Measurements from ENCODE around the gene IGF2BP2. TPM values are rescaled to one million over a fixed set of nuclear protein-coding genes. Genes with fewer than 3 reads are reported as not detected.

IGF2BP2 gene
- total and polyA plus RNA-seq, 2 donors from 2014 or later: 7.7 to 26.9 TPM

DNA sequence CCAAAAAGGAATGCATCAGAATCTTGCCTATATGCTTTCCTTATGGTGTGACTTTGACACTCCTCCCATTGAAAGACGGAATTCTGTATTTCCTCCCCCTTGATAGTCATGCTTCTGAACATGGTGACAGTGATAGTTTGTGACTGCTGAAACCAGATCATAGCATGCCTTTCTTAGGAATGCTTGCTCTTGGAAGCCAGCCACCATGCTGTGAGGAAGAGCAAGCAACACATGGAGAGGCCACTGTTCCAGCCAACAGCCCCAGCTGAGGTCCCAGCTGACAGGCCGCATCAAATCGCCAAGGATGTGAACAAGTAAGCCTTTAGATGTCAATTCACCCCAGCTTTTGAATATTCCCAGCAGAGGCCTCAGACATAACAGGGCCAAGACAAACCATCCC lies 100.1 kb downstream of the IGF2BP2 start:
- Histone ChIP-seq H3K27me3 (ENCODE audit: control insufficient read depth, insufficient read depth, low read length) (no peaks in the 10 kb centered on the region), H3K9ac (ENCODE audit: low read length in 3 of 3) (no peak overlapping the region), H3K4me3 (ENCODE audit: low read length in 3 of 3) (no peak overlapping the region), H3K36me3 (ENCODE audit: control insufficient read depth in 2 of 3, insufficient read depth in 3 of 3, low read length in 3 of 3) (no peaks in the 10 kb centered on the region), H3K9me3 (ENCODE audit: control insufficient read depth in 2 of 3, insufficient read depth in 1 of 3, low read length in 3 of 3) (peaks cover 0 to 3% (median 0%) of the 10 kb centered on the region in 3 donors), H3K4me1 (ENCODE audit: control insufficient read depth in 2 of 3, insufficient read depth in 2 of 3, low read depth in 1 of 3, low read length in 3 of 3) (no peaks in the 10 kb centered on the region), H3K27ac (ENCODE audit: low read depth in 2 of 2, low read length in 2 of 2) (no peak overlapping the region)
- TF ChIP-seq, protein P1, sequence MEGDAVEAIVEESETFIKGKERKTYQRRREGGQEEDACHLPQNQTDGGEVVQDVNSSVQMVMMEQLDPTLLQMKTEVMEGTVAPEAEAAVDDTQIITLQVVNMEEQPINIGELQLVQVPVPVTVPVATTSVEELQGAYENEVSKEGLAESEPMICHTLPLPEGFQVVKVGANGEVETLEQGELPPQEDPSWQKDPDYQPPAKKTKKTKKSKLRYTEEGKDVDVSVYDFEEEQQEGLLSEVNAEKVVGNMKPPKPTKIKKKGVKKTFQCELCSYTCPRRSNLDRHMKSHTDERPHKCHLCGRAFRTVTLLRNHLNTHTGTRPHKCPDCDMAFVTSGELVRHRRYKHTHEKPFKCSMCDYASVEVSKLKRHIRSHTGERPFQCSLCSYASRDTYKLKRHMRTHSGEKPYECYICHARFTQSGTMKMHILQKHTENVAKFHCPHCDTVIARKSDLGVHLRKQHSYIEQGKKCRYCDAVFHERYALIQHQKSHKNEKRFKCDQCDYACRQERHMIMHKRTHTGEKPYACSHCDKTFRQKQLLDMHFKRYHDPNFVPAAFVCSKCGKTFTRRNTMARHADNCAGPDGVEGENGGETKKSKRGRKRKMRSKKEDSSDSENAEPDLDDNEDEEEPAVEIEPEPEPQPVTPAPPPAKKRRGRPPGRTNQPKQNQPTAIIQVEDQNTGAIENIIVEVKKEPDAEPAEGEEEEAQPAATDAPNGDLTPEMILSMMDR (IDR thresholded peaks at IDR 0.05; ENCODE audit: borderline replicate concordance, extremely low read depth, insufficient read depth): no peak
- no peak for FAIRE-seq
- intact Hi-C loops (cut with DNase I): no loop called here
- no peak for DNase-seq

DNA sequence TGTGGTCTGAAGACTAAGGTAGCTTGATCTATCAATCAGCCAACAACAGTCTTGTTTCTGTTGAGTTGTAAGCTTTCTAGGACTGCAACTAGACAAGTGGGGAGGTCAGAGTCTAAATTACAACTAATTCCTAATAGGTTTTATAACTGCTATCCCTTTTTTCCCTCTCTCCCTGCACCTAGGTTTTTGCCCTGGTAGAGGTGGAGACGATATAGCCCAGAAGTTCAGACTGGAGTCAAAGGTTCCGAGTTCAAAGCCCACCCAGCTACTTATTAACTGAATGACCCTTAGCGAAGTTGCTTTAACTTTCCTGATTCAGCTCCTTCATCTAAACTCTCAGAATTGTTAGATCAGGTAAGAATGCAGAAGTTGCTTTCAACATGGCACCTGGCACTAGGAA lies 100.6 kb downstream of the IGF2BP2 start:
- intact Hi-C loops (cut with DNase I): no loop called here
- Histone ChIP-seq H3K27me3 (ENCODE audit: control insufficient read depth, insufficient read depth, low read length) (no peaks in the 10 kb centered on the region), H3K9me3 (ENCODE audit: control insufficient read depth in 2 of 3, insufficient read depth in 1 of 3, low read length in 3 of 3) (peaks cover 0 to 3% (median 0%) of the 10 kb centered on the region in 3 donors), H3K36me3 (ENCODE audit: control insufficient read depth in 2 of 3, insufficient read depth in 3 of 3, low read length in 3 of 3) (no peaks in the 10 kb centered on the region), H3K4me3 (ENCODE audit: low read length in 3 of 3) (no peak overlapping the region), H3K27ac (ENCODE audit: low read depth in 2 of 2, low read length in 2 of 2) (peak overlapping the region in 1 of 2 donors; percentile 48), H3K4me1 (ENCODE audit: control insufficient read depth in 2 of 3, insufficient read depth in 2 of 3, low read depth in 1 of 3, low read length in 3 of 3) (no peaks in the 10 kb centered on the region), H3K9ac (ENCODE audit: low read length in 3 of 3) (no peak overlapping the region)
- DNase-seq (no peak), FAIRE-seq (no peak)
- TF ChIP-seq, protein P1 (IDR thresholded peaks at IDR 0.05; ENCODE audit: borderline replicate concordance, extremely low read depth, insufficient read depth): no peak

DNA sequence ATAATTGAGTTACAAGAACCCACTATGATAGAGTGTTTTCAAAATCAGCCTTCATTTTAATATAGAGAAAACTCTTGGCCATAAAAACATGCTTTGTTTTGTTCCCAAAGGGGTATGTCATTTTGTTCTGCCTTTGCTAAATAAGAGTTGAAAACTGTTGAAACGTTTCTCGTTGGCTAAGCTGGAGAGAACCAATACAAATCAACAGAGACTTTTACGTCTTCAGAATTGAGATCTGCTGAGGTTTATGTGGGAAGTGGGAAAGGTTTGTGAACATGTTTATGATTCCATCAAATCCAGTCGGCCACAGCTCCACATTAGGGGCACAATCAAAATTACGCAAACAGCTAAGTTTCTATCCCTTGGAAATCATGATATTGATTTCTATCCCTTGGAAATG lies 102.0 kb downstream of the IGF2BP2 start:
- intact Hi-C loops (cut with DNase I): no loop called here
- DNase-seq (no peak), FAIRE-seq (no peak)
- Histone ChIP-seq H3K9me3 (ENCODE audit: control insufficient read depth in 2 of 3, insufficient read depth in 1 of 3, low read length in 3 of 3) (peaks cover 0 to 3% (median 0%) of the 10 kb centered on the region in 3 donors), H3K27ac (ENCODE audit: low read depth in 2 of 2, low read length in 2 of 2) (no peak overlapping the region), H3K4me1 (ENCODE audit: control insufficient read depth in 2 of 3, insufficient read depth in 2 of 3, low read depth in 1 of 3, low read length in 3 of 3) (no peaks in the 10 kb centered on the region), H3K4me3 (ENCODE audit: low read length in 3 of 3) (no peak overlapping the region), H3K36me3 (ENCODE audit: control insufficient read depth in 2 of 3, insufficient read depth in 3 of 3, low read length in 3 of 3) (no peaks in the 10 kb centered on the region), H3K9ac (ENCODE audit: low read length in 3 of 3) (no peak overlapping the region), H3K27me3 (ENCODE audit: control insufficient read depth, insufficient read depth, low read length) (no peaks in the 10 kb centered on the region)
- TF ChIP-seq, protein P1 (IDR thresholded peaks at IDR 0.05; ENCODE audit: borderline replicate concordance, extremely low read depth, insufficient read depth): no peak

DNA sequence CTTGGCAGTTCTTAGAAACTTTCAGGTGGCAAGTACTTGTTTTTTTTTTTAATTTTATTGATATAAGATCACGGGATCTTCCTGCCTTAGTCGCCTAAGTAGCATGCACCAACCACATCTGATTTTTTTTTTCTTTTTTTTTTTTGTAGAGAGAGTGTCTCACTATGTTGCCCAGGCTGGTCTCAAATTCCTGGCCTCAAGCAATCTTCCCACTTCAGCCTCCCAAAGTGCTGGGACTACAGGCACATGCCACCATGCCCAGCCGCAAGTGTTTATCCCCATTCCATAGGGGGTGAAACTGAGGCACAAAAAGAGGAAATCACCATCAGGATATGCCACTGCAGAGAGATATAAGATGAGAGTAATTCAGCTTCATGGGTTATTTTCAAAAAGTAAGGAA lies 102.9 kb downstream of the IGF2BP2 start:
- TF ChIP-seq, protein P1 (IDR thresholded peaks at IDR 0.05; ENCODE audit: borderline replicate concordance, extremely low read depth, insufficient read depth): no peak
- Histone ChIP-seq H3K36me3 (ENCODE audit: control insufficient read depth in 2 of 3, insufficient read depth in 3 of 3, low read length in 3 of 3) (no peaks in the 10 kb centered on the region), H3K4me3 (ENCODE audit: low read length in 3 of 3) (no peak overlapping the region), H3K4me1 (ENCODE audit: control insufficient read depth in 2 of 3, insufficient read depth in 2 of 3, low read depth in 1 of 3, low read length in 3 of 3) (peaks cover 0 to 3% (median 0%) of the 10 kb centered on the region in 3 donors), H3K27ac (ENCODE audit: low read depth in 2 of 2, low read length in 2 of 2) (no peak overlapping the region), H3K9me3 (ENCODE audit: control insufficient read depth in 2 of 3, insufficient read depth in 1 of 3, low read length in 3 of 3) (peaks cover 0 to 3% (median 0%) of the 10 kb centered on the region in 3 donors), H3K27me3 (ENCODE audit: control insufficient read depth, insufficient read depth, low read length) (no peaks in the 10 kb centered on the region), H3K9ac (ENCODE audit: low read length in 3 of 3) (no peak overlapping the region)
- no peak for DNase-seq
- intact Hi-C loops (cut with DNase I): no loop called here
- FAIRE-seq: no peak

All from kidney (tissue), 14 donors.